Measurements from ENCODE around the gene DHRS7B.

- no peak for TF ChIP-seq CTCF (IDR thresholded peaks at IDR 0.05; ENCODE audit: poor library complexity, severe bottlenecking)
- no peak for TF ChIP-seq POLR2AphosphoS5 (IDR thresholded peaks at IDR 0.05)
- no peak for TF ChIP-seq EP300 (conservative IDR thresholded peaks at IDR 0.05; ENCODE audit: poor library complexity, severe bottlenecking)
- TF ChIP-seq EZH2 (IDR thresholded peaks at IDR 0.05; ENCODE audit: borderline replicate concordance, insufficient read depth, low read length, poor library complexity, severe bottlenecking) = no peak
- TF ChIP-seq SMC3 (conservative IDR thresholded peaks at IDR 0.05; ENCODE audit: poor library complexity) = no peak
- no peak for TF ChIP-seq REST (IDR thresholded peaks at IDR 0.05; ENCODE audit: borderline replicate concordance)
- no peak for TF ChIP-seq MXI1 (conservative IDR thresholded peaks at IDR 0.05; ENCODE audit: poor library complexity, severe bottlenecking)
- TF ChIP-seq RAD21 (conservative IDR thresholded peaks at IDR 0.05) = no peak
- TF ChIP-seq TAF1 (IDR thresholded peaks at IDR 0.05; ENCODE audit: low read depth) = no peak
Observed at GRCh38 chr17:21095735-21096134, 31.0 kb upstream of the DHRS7B start.
